K562 (cell line): ENCODE measurements around the gene ADGRD1. TPM values are rescaled to one million over a fixed set of nuclear protein-coding genes. Genes with fewer than 3 reads are reported as not detected.
"Not testable (repeated sequence)": the region's sequence is repeated elsewhere in the genome, so short reads cannot be mapped to it uniquely, and the experiment has no call there.

Experiments used
- ATAC-seq: fragments of 200-7000 bp; cut with Tn5 transposase; 3 replicates; pipeline ENCODE4 v1.9.1; 2020; ENCODE audit warnings: moderate library complexity
- BruUV-seq: library from RNA; stranded (reverse); fragments of 400-500 nt; replicated peaks from 2 replicates; lab custom pipeline; 2021; lab: Mats Ljungman, UMichigan
- CTCF ChIA-PET: fragments of 300-600 bp; formaldehyde crosslinking; extraction: SDS; loops from one replicate; lab custom pipeline; 2021; ENCODE audit warnings: low intra/inter-chr PET ratio; lab: Yijun Ruan, JAX
- POLR2A ChIA-PET: fragments of 300-600, 350-650 bp; sonication (Branson Sonifier 250); formaldehyde crosslinking; extraction: SDS; loops from one replicate; lab custom pipeline; 2021; ENCODE audit warnings: antibody characterized with exemption, inconsistent platforms; lab: Yijun Ruan, JAX
- DNase-seq, 4 experiments: peaks; one replicate each; pipeline versions ENCODE4 v3.0.0 to v3.0.0-alpha.2; 2011 to 2018; ENCODE audit warnings: low spot score in 3 of 4, mixed read lengths in 3 of 4; ENCODE audit errors: extremely low read depth in 1 of 4
- FAIRE-seq: peaks from 2 replicates; lab custom pipeline; 2011; peaks lifted over from hg19 to GRCh38; lab: Jason Lieb, UNC
- H2AFZ ChIP-seq: 2 replicates; pipeline ENCODE4 v1.6.0; 2011; ENCODE audit warnings: low read depth, low read length, control low read depth, inconsistent platforms
- H3K27ac ChIP-seq: fragments of 200-600 bp; 3 replicates; pipeline ENCODE4 v1.8.0; 2011; ENCODE audit warnings: low read depth, mild to moderate bottlenecking, control low read depth, inconsistent platforms, low read length, moderate library complexity, mixed read lengths; ENCODE audit errors: extremely low read depth
- H3K27me3 ChIP-seq, 2 experiments: fragments of 300-600 bp in 1 of 2; 2 replicates in 1 of 2; 3 replicates in 1 of 2; pipeline versions ENCODE4 v1.6.0 to v1.8.0; 2011; ENCODE audit warnings: inconsistent platforms in 2 of 2, low read length in 2 of 2, mild to moderate bottlenecking in 1 of 2, mixed read lengths in 1 of 2, moderate library complexity in 1 of 2; ENCODE audit not compliant: control insufficient read depth in 2 of 2, insufficient read depth in 2 of 2
- H3K36me3 ChIP-seq: fragments of 300-600 bp; 3 replicates; pipeline ENCODE4 v1.8.0; 2011; ENCODE audit warnings: mild to moderate bottlenecking, low read length, inconsistent platforms; ENCODE audit not compliant: control insufficient read depth, insufficient read depth
- H3K4me1 ChIP-seq, 2 experiments: fragments of 200-600 bp in 1 of 2; replicated peaks in 1 of 2; 2 replicates in 1 of 2; 3 replicates in 1 of 2; pipeline versions ENCODE4 v1.5.1 to v1.8.0; 2011; ENCODE audit warnings: inconsistent platforms in 2 of 2, low read length in 2 of 2, mild to moderate bottlenecking in 1 of 2, mixed read lengths in 1 of 2, moderate library complexity in 1 of 2; ENCODE audit not compliant: control insufficient read depth in 2 of 2, insufficient read depth in 2 of 2
- H3K4me2 ChIP-seq: 2 replicates; pipeline ENCODE4 v1.6.1; 2011; ENCODE audit warnings: low read length, control low read depth, inconsistent platforms, mixed read lengths; ENCODE audit not compliant: insufficient read depth
- H3K4me3 ChIP-seq: fragments of 200-600 bp; sonication (generic), shearing (Covaris generic); 2 replicates; pipeline ENCODE4 v1.5.1; 2016; ENCODE audit warnings: control low read depth, inconsistent platforms
- H3K79me2 ChIP-seq: fragments of 200-600 bp; 3 replicates; pipeline ENCODE4 v1.8.0; 2011; ENCODE audit warnings: low read length, inconsistent platforms; ENCODE audit not compliant: control insufficient read depth, insufficient read depth
- H3K9ac ChIP-seq, 2 experiments: 2 replicates each; pipeline versions ENCODE4 v1.6.0 to v1.6.1; 2011; ENCODE audit warnings: low read depth in 2 of 2, low read length in 2 of 2, control low read depth in 1 of 2, inconsistent platforms in 1 of 2, mild to moderate bottlenecking in 1 of 2, mixed read lengths in 1 of 2; ENCODE audit not compliant: insufficient read depth in 1 of 2
- H3K9me1 ChIP-seq: one replicate; pipeline ENCODE4 v1.6.0; 2011; ENCODE audit warnings: inconsistent platforms, mild to moderate bottlenecking, low read length, moderate library complexity; ENCODE audit not compliant: control insufficient read depth, insufficient read depth
- H3K9me3 ChIP-seq: replicated peaks from 2 replicates; pipeline ENCODE4 v1.5.1; 2011; ENCODE audit warnings: low read depth, low read length, inconsistent platforms; ENCODE audit not compliant: control insufficient read depth, insufficient read depth
- H4K20me1 ChIP-seq: replicated peaks from 2 replicates; pipeline ENCODE4 v1.6.1; 2011; ENCODE audit warnings: low read length, inconsistent platforms, mixed read lengths; ENCODE audit not compliant: control insufficient read depth, insufficient read depth
- ILK ChIP-seq: fragments of 450-650 bp; IDR thresholded peaks from 2 replicates; pipeline ENCODE4 v1.6.1; 2016; ENCODE audit warnings: missing genetic modification characterization, low read depth, mild to moderate bottlenecking, missing compliant biosample characterization, moderate library complexity, borderline replicate concordance
- MAX ChIP-seq: sonication (generic); formaldehyde crosslinking; IDR thresholded peaks from 2 replicates; pipeline ENCODE4 v1.9.0; 2022; ENCODE audit warnings: mild to moderate bottlenecking, missing genetic modification reagents
- RBM25 ChIP-seq: fragments of 200-400 bp; formaldehyde crosslinking; IDR thresholded peaks from 2 replicates; pipeline ENCODE4 v1.6.1; 2018; ENCODE audit warnings: low read length, low read depth, moderate library complexity; ENCODE audit not compliant: severe bottlenecking
- SIN3B ChIP-seq: fragments of 450-650 bp; IDR thresholded peaks from 2 replicates; pipeline ENCODE4 v1.6.1; 2017; ENCODE audit warnings: low read depth, mild to moderate bottlenecking, moderate library complexity
- ZKSCAN1 ChIP-seq: fragments of 150-350 bp; IDR thresholded peaks from 2 replicates; pipeline ENCODE4 v1.6.1; 2016; ENCODE audit warnings: low read depth, low read length
- ZNF121 ChIP-seq: sonication (generic); formaldehyde crosslinking; conservative IDR thresholded peaks from 2 replicates; pipeline ENCODE4 v1.8.0; 2022; ENCODE audit warnings: missing genetic modification reagents
- ZNF584 ChIP-seq: fragments of 200-800 bp; sonication (Bioruptor generic); IDR thresholded peaks from 2 replicates; pipeline ENCODE4 v1.6.1; 2016; ENCODE audit warnings: low read depth, mild to moderate bottlenecking, missing genetic modification characterization, missing compliant biosample characterization
- ZNF740 ChIP-seq, 3 experiments: fragments of 200-800 bp in 1 of 3; sonication (Bioruptor generic) in 1 of 3; sonication (generic) in 1 of 3; formaldehyde crosslinking in 1 of 3; IDR thresholded peaks; 2 replicates each; pipeline versions ENCODE4 v1.6.1 to v1.8.0; 2016 to 2022; ENCODE audit warnings: mild to moderate bottlenecking in 2 of 3, missing compliant biosample characterization in 2 of 3, missing genetic modification characterization in 2 of 3, missing genetic modification reagents in 1 of 3
- WGBS: fragments of 100-300 bp; shearing (Covaris generic); methylation state at CpG from one replicate; pipeline ENCODE4 v1.1.6; 2016; ENCODE audit warnings: low coverage, mixed read lengths; ENCODE audit not compliant: insufficient coverage; ENCODE audit errors: missing lambda C conversion rate; 5-methylcytosine and 5-hydroxymethylcytosine counted together
- in situ Hi-C: fragments of 300-500 bp; cut with MboI; formaldehyde crosslinking; loops from 4 replicates; pipeline ENCODE4 v1.15.0; 2018; ENCODE audit warnings: inconsistent platforms, mixed read lengths
- intact Hi-C: fragments of 100-400 bp; cut with micrococcal nuclease; formaldehyde crosslinking; loops from 2 replicates; pipeline ENCODE4 v1.14.2; 2022
- polyA plus RNA-seq, 8 experiments: library from polyadenylated mRNA; depleted of rRNA in 4 of 8; stranded (reverse) in 5 of 8; unstranded in 3 of 8; fragments of >200 nt; fragmentation: Nextera tagmentation in 2 of 8; fragmentation: Illumina TruSeq in 1 of 8; extraction: Ambion mirVana in 2 of 8; extraction: Trizol in 1 of 8; gene quantifications; 2 replicates each; pipeline versions ENCODE4 v1.2.1 to v1.2.3, GENCODE V29; 2011 to 2014; ENCODE audit warnings: inconsistent platforms in 1 of 8, missing spikeins in 1 of 8
- total RNA-seq, 7 experiments: library from RNA; depleted of rRNA in 6 of 7; stranded (reverse); fragments of >200 nt in 6 of 7; fragmentation: Illumina TruSeq in 2 of 7; extraction: Trizol in 2 of 7; gene quantifications; 2 replicates each; pipeline versions ENCODE4 v1.2.1 to v1.2.3, GENCODE V29; 2011 to 2021; ENCODE audit warnings: low replicate concordance in 1 of 7

ADGRD1 gene
- total and polyA plus RNA-seq, 9 of the 15 experiments (the other 6 are each of a cell fraction or from before 2014, with no cell fraction given) = 1.7 to 11.7 (median 3.3) TPM

DNA sequence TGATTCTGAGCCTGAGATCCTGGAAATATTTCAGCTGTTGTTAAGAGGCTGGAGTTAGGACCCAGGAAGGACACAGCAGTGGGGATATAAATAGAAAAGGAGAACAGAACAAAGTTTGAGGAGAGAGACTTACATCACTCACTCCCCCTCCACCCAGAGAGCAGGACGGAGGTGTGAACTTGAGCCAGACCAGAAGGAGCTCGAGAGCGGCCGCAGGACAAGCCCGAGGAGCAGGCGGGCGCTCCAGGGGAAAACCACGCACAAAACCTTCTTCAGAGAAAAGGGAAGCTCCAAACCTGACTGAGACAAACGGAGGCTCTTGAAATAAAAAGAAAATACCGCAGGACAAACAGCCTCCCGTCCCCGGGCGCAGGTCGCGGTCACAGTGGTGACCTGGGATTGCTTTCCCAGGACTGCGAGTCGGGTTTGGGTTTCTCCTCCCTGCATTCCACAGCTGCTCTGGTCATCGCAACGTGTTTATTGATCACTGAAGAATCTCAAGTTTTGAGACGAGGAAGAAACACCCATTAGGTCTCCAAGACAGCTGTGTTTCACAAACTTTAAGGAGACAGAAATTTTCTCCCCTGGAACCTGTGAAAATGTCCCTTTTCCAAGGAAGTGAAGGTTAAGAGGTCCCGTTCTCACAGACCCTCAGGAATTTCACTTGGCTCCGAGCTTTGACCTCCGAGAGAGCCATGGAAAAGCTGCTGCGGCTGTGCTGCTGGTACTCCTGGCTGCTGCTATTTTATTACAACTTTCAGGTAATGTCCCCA lies at the start of gene ADGRD1 (continued):
- TF ChIP-seq ZNF584 (0 out of 2 replicates have a peak, but pooled peaks have one; percentile 49), SIN3B (no peak)
- TF ChIP-seq, all 486 proteins: peak for 22

DNA sequence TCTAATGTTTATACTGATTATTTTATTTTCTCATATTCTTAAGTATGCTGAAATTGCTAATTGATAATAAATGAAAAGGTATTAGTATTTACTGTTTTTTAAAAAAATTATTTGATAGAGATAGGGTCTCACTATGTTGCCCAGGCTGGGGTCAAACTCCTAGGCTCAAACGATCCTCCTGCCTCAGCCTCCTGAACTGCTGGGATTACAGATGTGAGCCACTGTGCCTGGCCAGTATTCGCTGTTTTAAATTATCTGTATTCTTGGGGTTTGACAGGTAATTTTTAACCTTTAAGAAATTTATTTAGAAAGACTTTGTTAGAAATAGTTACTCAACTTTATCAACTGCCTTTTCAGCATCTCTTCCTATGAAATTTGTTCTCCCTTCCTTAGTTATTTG lies 49.6 kb upstream of the ADGRD1 start:
- Histone ChIP-seq H3K4me3 (no peak overlapping the region), H2AFZ (no peak overlapping the region), H3K79me2 (no peaks in the 10 kb centered on the region), H3K9me3 (no peaks in the 10 kb centered on the region), H3K27ac (no peak overlapping the region), H3K4me2 (no peak overlapping the region), H3K27me3 (peaks cover 0 to 6% of the 10 kb centered on the region in 2 experiments; a peak in 2 of 5 replicates), H3K9ac (no peak overlapping the region), H3K9me1 (no peaks in the 10 kb centered on the region), H3K36me3 (no peaks in the 10 kb centered on the region), H4K20me1 (no peaks in the 10 kb centered on the region), H3K4me1 (no peaks in the 10 kb centered on the region; a peak in 1 of 5 replicates)
- no TSS peak for BruUV-seq
- no peak for DNase-seq
- no peak for ATAC-seq
- ChIA-PET POLR2A (interaction anchor here (0.7 kb wide), 1 partner anchor 219 kb away, joined by 3 read pairs; no protein-coding TSS in a partner anchor), CTCF (interaction anchor here (0.6 kb wide), 1 partner anchor 135 kb away, joined by 3 read pairs; no protein-coding TSS in a partner anchor)
- WGBS = 4% methylated on average over 2 of the region's 2 CpGs
- TF ChIP-seq ZNF121 (CRISPR knock-in tag) (peak; percentile 82), RBM25 (peak; percentile 51), ZKSCAN1 (no peak), ILK (no peak), MAX (CRISPR knock-in tag) (no peak), ZNF740 (CRISPR knock-in tag; IDR thresholded peaks at IDR 0.05) (no peak), ZNF740 (tag; IDR thresholded peaks at IDR 0.05) (no peak)
- intact Hi-C loops = no loop called here
- FAIRE-seq = no peak
- in situ Hi-C loops = no loop called here

DNA sequence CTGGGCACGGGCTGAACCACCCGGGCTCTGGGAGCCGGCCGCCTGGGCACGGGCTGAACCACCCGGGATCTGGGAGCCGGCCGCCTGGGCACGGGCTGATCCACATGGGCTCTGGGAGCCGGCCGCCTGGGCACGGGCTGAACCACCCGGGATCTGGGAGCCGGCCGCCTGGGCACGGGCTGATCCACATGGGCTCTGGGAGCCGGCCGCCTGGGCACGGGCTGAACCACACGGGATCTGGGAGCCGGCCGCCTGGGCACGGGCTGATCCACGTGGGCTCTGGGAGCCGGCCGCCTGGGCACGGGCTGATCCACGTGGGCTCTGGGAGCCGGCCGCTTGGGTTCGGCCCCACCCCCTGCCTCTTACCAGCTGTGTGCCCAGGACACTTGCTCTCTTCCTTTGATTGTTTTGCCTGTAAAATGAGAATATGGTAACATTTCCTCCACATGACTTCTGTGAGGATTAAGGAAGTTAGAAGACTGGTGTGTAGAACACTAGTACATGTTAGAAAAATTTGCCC lies 48.7 kb upstream of the ADGRD1 start:
- H4K20me1 ChIP-seq, POLR2A ChIA-PET, H2AFZ ChIP-seq, H3K27me3 ChIP-seq, H3K4me2 ChIP-seq, DNase-seq, intact Hi-C loops, BruUV-seq, H3K36me3 ChIP-seq, CTCF ChIA-PET, H3K9me1 ChIP-seq, H3K79me2 ChIP-seq, in situ Hi-C loops, H3K27ac ChIP-seq, H3K4me1 ChIP-seq, H3K9ac ChIP-seq, H3K4me3 ChIP-seq, FAIRE-seq, H3K9me3 ChIP-seq, ATAC-seq: not testable (repeated sequence)
- 44% methylated on average over 13 of the region's 31 CpGs for WGBS
